ENCODE measurements around the gene PRKAG3. TPM values are rescaled to one million over a fixed set of nuclear protein-coding genes. Genes with fewer than 3 reads are reported as not detected.
"Not testable (repeated sequence)": the region's sequence is repeated elsewhere in the genome, so short reads cannot be mapped to it uniquely, and the experiment has no call there.

The PRKAG3 gene
- polyA plus RNA-seq, 2 donors = 0.02 TPM; not detected in 1

GRCh38 chr2:218849721-218850120 lies 18.1 kb upstream of the PRKAG3 start:
- Histone ChIP-seq H3K9me3 (ENCODE audit: control insufficient read depth in 2 of 2, insufficient read depth in 1 of 2, low read depth in 1 of 2, low read length in 1 of 2) (no peaks in the 10 kb centered on the region), H3K4me1 (ENCODE audit: control insufficient read depth in 2 of 2, insufficient read depth in 2 of 2, low read length in 1 of 2) (no peaks in the 10 kb centered on the region), H3K27ac (ENCODE audit: low read depth in 2 of 2, low read length in 1 of 2) (no peak overlapping the region), H3K27me3 (ENCODE audit: control insufficient read depth in 1 of 2, insufficient read depth in 2 of 2, low read length in 2 of 2) (no peaks in the 10 kb centered on the region), H3K4me3 (ENCODE audit: low read depth in 1 of 2, low read length in 2 of 2) (no peak overlapping the region), H3K36me3 (ENCODE audit: control insufficient read depth in 2 of 2, insufficient read depth in 2 of 2, low read length in 1 of 2) (no peaks in the 10 kb centered on the region)
- 45 to 65% methylated on average over 7 of the region's 7 CpGs for WGBS, 2 donors

DNA sequence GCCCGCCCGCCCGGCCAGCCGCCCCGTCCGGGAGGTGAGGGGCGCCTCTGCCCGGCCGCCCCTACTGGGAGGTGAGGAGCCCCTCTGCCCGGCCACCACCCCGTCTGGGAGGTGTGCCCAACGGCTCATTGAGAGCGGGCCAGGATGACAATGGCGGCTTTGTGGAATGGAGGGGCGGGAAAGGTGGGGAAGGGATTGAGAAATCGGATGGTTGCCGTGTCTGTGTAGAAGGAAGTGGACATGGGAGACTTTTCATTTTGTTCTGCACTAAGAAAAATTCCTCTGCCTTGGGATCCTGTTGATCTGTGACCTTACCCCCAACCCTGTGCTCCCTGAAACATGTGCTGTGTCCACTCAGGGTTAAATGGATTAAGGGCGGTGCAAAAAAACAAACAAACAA lies 15.4 kb upstream of the PRKAG3 start:
- H3K9me3 ChIP-seq (ENCODE audit: control insufficient read depth in 2 of 2, insufficient read depth in 1 of 2, low read depth in 1 of 2, low read length in 1 of 2); H3K27me3 ChIP-seq (ENCODE audit: control insufficient read depth in 1 of 2, insufficient read depth in 2 of 2, low read length in 2 of 2); H3K36me3 ChIP-seq (ENCODE audit: control insufficient read depth in 2 of 2, insufficient read depth in 2 of 2, low read length in 1 of 2); H3K4me1 ChIP-seq (ENCODE audit: control insufficient read depth in 2 of 2, insufficient read depth in 2 of 2, low read length in 1 of 2); H3K4me3 ChIP-seq (ENCODE audit: low read depth in 1 of 2, low read length in 2 of 2); H3K27ac ChIP-seq (ENCODE audit: low read depth in 2 of 2, low read length in 1 of 2): not testable (repeated sequence)
- 74 to 83% methylated on average over 14 to 18 of the region's 18 CpGs for WGBS, 2 donors

GRCh38 chr2:218844334-218844733 lies 12.7 kb upstream of the PRKAG3 start:
- not testable (repeated sequence) for H3K27ac ChIP-seq (ENCODE audit: low read depth in 2 of 2, low read length in 1 of 2)

DNA sequence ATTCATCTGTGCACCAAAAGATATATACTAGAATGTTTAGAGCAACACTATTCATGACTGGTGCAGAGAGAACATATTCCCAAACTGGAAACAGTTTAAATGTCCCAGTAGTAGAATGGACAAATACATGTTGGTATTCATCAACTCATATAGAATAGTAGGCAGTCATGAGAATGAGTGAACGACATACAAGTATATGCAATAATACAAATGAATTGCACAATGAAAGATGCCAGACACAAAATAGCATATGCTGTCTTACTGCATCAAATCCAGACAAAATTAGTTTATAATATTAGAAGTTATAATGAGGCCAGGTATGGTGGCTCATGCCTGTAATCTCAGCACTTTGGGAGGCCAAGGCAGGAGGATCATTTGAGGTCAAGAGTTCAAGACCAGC lies 8.3 kb upstream of the PRKAG3 start:
- no peaks in the 10 kb centered on the region for H3K27me3 ChIP-seq (ENCODE audit: control insufficient read depth in 1 of 2, insufficient read depth in 2 of 2, low read length in 2 of 2)
- no peaks in the 10 kb centered on the region for H3K4me1 ChIP-seq (ENCODE audit: control insufficient read depth in 2 of 2, insufficient read depth in 2 of 2, low read length in 1 of 2)
- H3K27ac ChIP-seq (ENCODE audit: low read depth in 2 of 2, low read length in 1 of 2) = no peak overlapping the region
- H3K36me3 ChIP-seq (ENCODE audit: control insufficient read depth in 2 of 2, insufficient read depth in 2 of 2, low read length in 1 of 2) = no peaks in the 10 kb centered on the region
- no peaks in the 10 kb centered on the region for H3K9me3 ChIP-seq (ENCODE audit: control insufficient read depth in 2 of 2, insufficient read depth in 1 of 2, low read depth in 1 of 2, low read length in 1 of 2)
- H3K4me3 ChIP-seq (ENCODE audit: low read depth in 1 of 2, low read length in 2 of 2) = no peak overlapping the region
- WGBS, 2 donors = 87 to 89% methylated on average over 1 of the region's 1 CpG

More at GRCh38 chr2:218844334-218844733, 12.7 kb upstream of the PRKAG3 start:
- not testable (repeated sequence) for H3K36me3 ChIP-seq (ENCODE audit: control insufficient read depth in 2 of 2, insufficient read depth in 2 of 2, low read length in 1 of 2); H3K4me3 ChIP-seq (ENCODE audit: low read depth in 1 of 2, low read length in 2 of 2); H3K4me1 ChIP-seq (ENCODE audit: control insufficient read depth in 2 of 2, insufficient read depth in 2 of 2, low read length in 1 of 2); H3K9me3 ChIP-seq (ENCODE audit: control insufficient read depth in 2 of 2, insufficient read depth in 1 of 2, low read depth in 1 of 2, low read length in 1 of 2); H3K27me3 ChIP-seq (ENCODE audit: control insufficient read depth in 1 of 2, insufficient read depth in 2 of 2, low read length in 2 of 2)
- WGBS, 2 donors = 84 to 86% methylated on average over 5 of the region's 5 CpGs

GRCh38 chr2:218839430-218839829 lies 7.8 kb upstream of the PRKAG3 start:
- Histone ChIP-seq H3K27me3 (ENCODE audit: control insufficient read depth in 1 of 2, insufficient read depth in 2 of 2, low read length in 2 of 2) (no peaks in the 10 kb centered on the region), H3K4me1 (ENCODE audit: control insufficient read depth in 2 of 2, insufficient read depth in 2 of 2, low read length in 1 of 2) (no peaks in the 10 kb centered on the region), H3K27ac (ENCODE audit: low read depth in 2 of 2, low read length in 1 of 2) (no peak overlapping the region), H3K36me3 (ENCODE audit: control insufficient read depth in 2 of 2, insufficient read depth in 2 of 2, low read length in 1 of 2) (no peaks in the 10 kb centered on the region), H3K9me3 (ENCODE audit: control insufficient read depth in 2 of 2, insufficient read depth in 1 of 2, low read depth in 1 of 2, low read length in 1 of 2) (no peaks in the 10 kb centered on the region), H3K4me3 (ENCODE audit: low read depth in 1 of 2, low read length in 2 of 2) (no peak overlapping the region)
- WGBS, 2 donors = 65 to 68% methylated on average over 4 of the region's 4 CpGs

GRCh38 chr2:218837495-218837894 lies 5.9 kb upstream of the PRKAG3 start:
- H3K9me3 ChIP-seq (ENCODE audit: control insufficient read depth in 2 of 2, insufficient read depth in 1 of 2, low read depth in 1 of 2, low read length in 1 of 2) = no peaks in the 10 kb centered on the region
- no peak overlapping the region for H3K4me3 ChIP-seq (ENCODE audit: low read depth in 1 of 2, low read length in 2 of 2)
- WGBS, 2 donors = 77 to 91% methylated on average over 2 of the region's 2 CpGs
- peaks cover 0 to 2% of the 10 kb centered on the region in 2 donors for H3K27me3 ChIP-seq (ENCODE audit: control insufficient read depth in 1 of 2, insufficient read depth in 2 of 2, low read length in 2 of 2)
- H3K36me3 ChIP-seq (ENCODE audit: control insufficient read depth in 2 of 2, insufficient read depth in 2 of 2, low read length in 1 of 2) = no peaks in the 10 kb centered on the region
- no peak overlapping the region for H3K27ac ChIP-seq (ENCODE audit: low read depth in 2 of 2, low read length in 1 of 2)
- H3K4me1 ChIP-seq (ENCODE audit: control insufficient read depth in 2 of 2, insufficient read depth in 2 of 2, low read length in 1 of 2) = peaks cover 0 to 3% of the 10 kb centered on the region in 2 donors

DNA sequence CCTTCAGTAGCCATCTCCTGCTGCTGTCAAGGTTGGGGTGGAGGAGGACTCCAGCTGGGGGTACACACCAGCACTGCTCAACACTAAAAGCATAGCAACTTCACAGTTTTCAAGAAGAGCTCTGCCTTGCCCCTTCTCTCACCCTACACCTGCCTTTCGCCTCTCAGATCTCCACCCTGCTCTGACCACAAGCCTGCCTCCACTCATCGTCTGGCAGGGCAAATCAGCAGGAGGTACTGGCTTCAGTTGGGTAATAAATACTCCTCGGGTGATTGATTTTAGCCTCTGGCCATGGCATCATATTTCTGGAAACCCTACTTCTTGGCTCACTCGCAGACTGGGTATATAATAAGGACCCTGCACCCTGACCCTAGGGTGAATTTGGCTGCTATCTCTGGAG lies 3.1 kb upstream of the PRKAG3 start:
- H3K27me3 ChIP-seq (ENCODE audit: control insufficient read depth in 1 of 2, insufficient read depth in 2 of 2, low read length in 2 of 2) = peaks cover 0 to 2% of the 10 kb centered on the region in 2 donors
- no peaks in the 10 kb centered on the region for H3K36me3 ChIP-seq (ENCODE audit: control insufficient read depth in 2 of 2, insufficient read depth in 2 of 2, low read length in 1 of 2)
- WGBS, 2 donors = 56 to 65% methylated on average over 4 of the region's 4 CpGs
- peaks cover 7% of the 10 kb centered on the region in 2 donors for H3K4me1 ChIP-seq (ENCODE audit: control insufficient read depth in 2 of 2, insufficient read depth in 2 of 2, low read length in 1 of 2)
- H3K9me3 ChIP-seq (ENCODE audit: control insufficient read depth in 2 of 2, insufficient read depth in 1 of 2, low read depth in 1 of 2, low read length in 1 of 2) = no peaks in the 10 kb centered on the region
- no peak overlapping the region for H3K27ac ChIP-seq (ENCODE audit: low read depth in 2 of 2, low read length in 1 of 2)
- H3K4me3 ChIP-seq (ENCODE audit: low read depth in 1 of 2, low read length in 2 of 2) = no peak overlapping the region

DNA sequence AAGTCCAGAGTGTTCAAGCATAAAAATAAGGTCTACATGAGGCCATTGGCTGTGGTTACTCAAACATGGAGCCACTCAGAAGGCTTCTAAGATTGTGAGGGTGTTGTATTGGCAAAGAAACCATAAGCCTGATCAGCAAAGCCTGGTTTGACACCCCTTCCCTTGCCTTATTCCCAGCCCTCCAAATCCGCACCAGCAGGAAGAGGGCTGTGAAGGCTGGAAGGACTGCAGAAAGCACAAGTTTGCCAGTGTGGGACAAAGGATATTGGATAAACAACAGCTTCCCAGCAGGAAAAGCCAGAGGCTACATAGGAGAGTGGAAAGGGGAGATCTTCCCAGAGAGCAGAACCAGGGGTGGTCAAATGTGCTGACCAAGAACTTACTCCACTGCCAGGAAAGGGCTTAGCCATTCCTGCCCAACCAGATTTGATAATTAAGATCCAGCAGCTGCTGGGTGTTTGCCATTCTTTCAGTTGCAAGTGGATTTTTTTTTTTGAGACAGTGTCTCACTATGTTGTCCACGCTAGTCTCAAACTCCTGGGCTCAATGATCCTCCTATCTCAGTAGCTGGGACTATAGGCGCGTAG lies 1.5 kb upstream of the PRKAG3 start:
- H3K27me3 ChIP-seq (ENCODE audit: control insufficient read depth in 1 of 2, insufficient read depth in 2 of 2, low read length in 2 of 2) = peaks cover 0 to 2% of the 10 kb centered on the region in 2 donors
- H3K4me1 ChIP-seq (ENCODE audit: control insufficient read depth in 2 of 2, insufficient read depth in 2 of 2, low read length in 1 of 2) = peaks cover 7% of the 10 kb centered on the region in 2 donors
- no peaks in the 10 kb centered on the region for H3K9me3 ChIP-seq (ENCODE audit: control insufficient read depth in 2 of 2, insufficient read depth in 1 of 2, low read depth in 1 of 2, low read length in 1 of 2)
- H3K36me3 ChIP-seq (ENCODE audit: control insufficient read depth in 2 of 2, insufficient read depth in 2 of 2, low read length in 1 of 2) = no peaks in the 10 kb centered on the region
- 73 to 77% methylated on average over 4 of the region's 4 CpGs for WGBS, 2 donors
- H3K27ac ChIP-seq (ENCODE audit: low read depth in 2 of 2, low read length in 1 of 2) = no peak overlapping the region
- H3K4me3 ChIP-seq (ENCODE audit: low read depth in 1 of 2, low read length in 2 of 2) = no peak overlapping the region

DNA sequence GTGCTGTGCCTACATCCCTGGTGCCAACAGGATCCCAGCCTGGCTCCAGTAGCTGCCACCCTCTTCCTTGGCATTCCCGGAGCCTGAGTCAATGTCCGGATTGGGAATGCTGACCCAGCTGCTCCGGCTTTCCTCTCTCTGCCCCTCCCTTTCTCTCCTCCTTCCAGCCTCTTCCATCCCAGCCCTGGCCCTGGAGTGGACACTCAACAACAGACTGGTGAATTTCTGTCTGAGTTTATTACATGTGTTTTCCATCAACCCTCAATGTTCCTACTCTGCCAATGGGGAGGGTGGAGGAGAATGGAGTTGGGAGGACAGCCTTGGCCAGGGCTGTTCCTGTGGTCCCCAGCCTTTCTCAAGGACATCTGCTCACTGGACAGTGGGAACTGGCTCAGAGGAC lies 917 bp upstream of the PRKAG3 start:
- 70 to 75% methylated on average over 2 to 3 of the region's 3 CpGs for WGBS, 2 donors
- peaks cover 0 to 2% of the 10 kb centered on the region in 2 donors for H3K27me3 ChIP-seq (ENCODE audit: control insufficient read depth in 1 of 2, insufficient read depth in 2 of 2, low read length in 2 of 2)
- no peaks in the 10 kb centered on the region for H3K36me3 ChIP-seq (ENCODE audit: control insufficient read depth in 2 of 2, insufficient read depth in 2 of 2, low read length in 1 of 2)
- no peak overlapping the region for H3K4me3 ChIP-seq (ENCODE audit: low read depth in 1 of 2, low read length in 2 of 2)
- H3K27ac ChIP-seq (ENCODE audit: low read depth in 2 of 2, low read length in 1 of 2) = peak overlapping the region in 1 of 2 donors; percentile 1
- peaks cover 7% of the 10 kb centered on the region in 2 donors for H3K4me1 ChIP-seq (ENCODE audit: control insufficient read depth in 2 of 2, insufficient read depth in 2 of 2, low read length in 1 of 2)
- H3K9me3 ChIP-seq (ENCODE audit: control insufficient read depth in 2 of 2, insufficient read depth in 1 of 2, low read depth in 1 of 2, low read length in 1 of 2) = no peaks in the 10 kb centered on the region

DNA sequence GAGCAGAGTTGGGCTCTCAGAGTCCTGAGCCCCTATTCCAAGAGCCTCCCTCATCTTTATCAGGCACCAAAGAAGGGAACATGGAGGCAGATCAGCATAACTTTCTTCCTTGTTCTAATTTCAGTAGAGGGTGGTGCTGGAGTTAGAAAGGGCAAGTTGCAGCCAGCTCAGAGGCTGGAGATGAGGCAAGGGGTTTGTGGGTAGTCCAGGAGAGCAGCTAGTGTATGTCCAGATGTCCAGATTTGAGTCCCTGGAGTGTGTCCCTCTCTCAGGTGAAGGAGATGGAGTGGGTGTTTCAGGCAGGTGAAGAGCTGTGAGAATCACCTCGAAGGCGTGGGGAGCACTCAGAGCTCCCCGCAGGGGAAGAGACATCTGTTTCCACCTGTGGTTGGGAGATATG lies 478 bp upstream of the PRKAG3 start:
- Histone ChIP-seq H3K4me3 (ENCODE audit: low read depth in 1 of 2, low read length in 2 of 2) (no peak overlapping the region), H3K27ac (ENCODE audit: low read depth in 2 of 2, low read length in 1 of 2) (peak overlapping the region in 1 of 2 donors; percentile 1), H3K9me3 (ENCODE audit: control insufficient read depth in 2 of 2, insufficient read depth in 1 of 2, low read depth in 1 of 2, low read length in 1 of 2) (no peaks in the 10 kb centered on the region), H3K27me3 (ENCODE audit: control insufficient read depth in 1 of 2, insufficient read depth in 2 of 2, low read length in 2 of 2) (peaks cover 0 to 2% of the 10 kb centered on the region in 2 donors), H3K36me3 (ENCODE audit: control insufficient read depth in 2 of 2, insufficient read depth in 2 of 2, low read length in 1 of 2) (no peaks in the 10 kb centered on the region), H3K4me1 (ENCODE audit: control insufficient read depth in 2 of 2, insufficient read depth in 2 of 2, low read length in 1 of 2) (peaks cover 7% of the 10 kb centered on the region in 2 donors)
- WGBS, 2 donors = 67 to 79% methylated on average over 3 of the region's 3 CpGs

All from esophagus (tissue), 2 donors.